ENCODE measurements around the gene CCL2.

Gene CCL2

GRCh38 chr17:34241062-34241461 is 14.0 kb upstream of the CCL2 start:
- peak; percentile 68 to 76 for DNase-seq
- Histone ChIP-seq H3K4me3 (no peak overlapping the region), H3K36me3 (no peaks in the 10 kb centered on the region), H3K4me1 (peaks cover 0 to 28% (median 11%) of the 10 kb centered on the region in 4 donors), H3K27me3 (no peaks in the 10 kb centered on the region), H3K9me3 (no peaks in the 10 kb centered on the region), H3K27ac (no peak overlapping the region)
- intact Hi-C loops (cut with DNase I; ENCODE audit: low total_unique reads) = no loop called here
- no peak for TF ChIP-seq CTCF (IDR thresholded peaks at IDR 0.05)

GRCh38 chr17:34242587-34243363 is 12.3 kb upstream of the CCL2 start:
- peaks cover 0 to 32% (median 16%) of the 10 kb centered on the region in 4 donors for H3K4me1 ChIP-seq

GRCh38 chr17:34243364-34244320 is 11.4 kb upstream of the CCL2 start:
- Histone ChIP-seq H3K4me3 (no peak overlapping the region), H3K36me3 (no peaks in the 10 kb centered on the region), H3K27me3 (no peaks in the 10 kb centered on the region), H3K27ac (no peak overlapping the region), H3K4me1 (peaks cover 0 to 40% (median 21%) of the 10 kb centered on the region in 4 donors), H3K9me3 (no peaks in the 10 kb centered on the region)
- DNase-seq = no peak
- intact Hi-C loops (cut with DNase I; ENCODE audit: low total_unique reads) = no loop called here
- TF ChIP-seq CTCF (IDR thresholded peaks at IDR 0.05) = no peak

More at GRCh38 chr17:34242587-34243363, 12.3 kb upstream of the CCL2 start:
- H3K27ac ChIP-seq = no peak overlapping the region
- DNase-seq = no peak
- H3K4me3 ChIP-seq = no peak overlapping the region
- no peak for TF ChIP-seq CTCF (IDR thresholded peaks at IDR 0.05)
- no peaks in the 10 kb centered on the region for H3K27me3 ChIP-seq
- intact Hi-C loops (cut with DNase I; ENCODE audit: low total_unique reads) = no loop called here
- H3K9me3 ChIP-seq = no peaks in the 10 kb centered on the region
- H3K36me3 ChIP-seq = no peaks in the 10 kb centered on the region

GRCh38 chr17:34245351-34245905 is 9.7 kb upstream of the CCL2 start:
- Histone ChIP-seq H3K4me1 (peaks cover 0 to 57% (median 35%) of the 10 kb centered on the region in 4 donors), H3K27ac (peak overlapping the region in 1 of 2 donors; percentile 12), H3K27me3 (no peaks in the 10 kb centered on the region), H3K9me3 (no peaks in the 10 kb centered on the region), H3K36me3 (no peaks in the 10 kb centered on the region), H3K4me3 (no peak overlapping the region)
- intact Hi-C loops (cut with DNase I; ENCODE audit: low total_unique reads) = no loop called here
- DNase-seq = no peak
- TF ChIP-seq CTCF (IDR thresholded peaks at IDR 0.05) = no peak

- intact Hi-C loops (cut with DNase I; ENCODE audit: low total_unique reads) = no loop called here
- Histone ChIP-seq H3K27ac (peak overlapping the region; percentile 12 to 81), H3K9me3 (no peaks in the 10 kb centered on the region), H3K4me1 (peaks cover 0 to 57% (median 40%) of the 10 kb centered on the region in 4 donors), H3K27me3 (no peaks in the 10 kb centered on the region), H3K4me3 (no peak overlapping the region), H3K36me3 (no peaks in the 10 kb centered on the region)
- no peak for TF ChIP-seq CTCF (IDR thresholded peaks at IDR 0.05)
- no peak for DNase-seq
These were observed 8.6 kb upstream of the CCL2 start for GRCh38 chr17:34246446-34246845.
